ENCODE data around the gene ZDHHC9.

ZDHHC9 gene

GRCh38 chrX:129823115-129823514 lies 20.6 kb downstream of the ZDHHC9 start:
- Histone ChIP-seq H3K36me3 (ENCODE audit: insufficient read depth, low read length) (peaks cover 8% of the 10 kb centered on the region; the same call in 1 of the 2 replicates), H2AFZ (ENCODE audit: low read length) (no peak overlapping the region), H4K20me1 (ENCODE audit: insufficient read depth, low read length, poor library complexity, severe bottlenecking) (no peaks in the 10 kb centered on the region), H3K9me3 (ENCODE audit: insufficient read depth, low read depth, low read length) (no peaks in the 10 kb centered on the region), H3K4me1 (ENCODE audit: insufficient read depth, low read length, poor library complexity, severe bottlenecking) (peaks cover 4% of the 10 kb centered on the region), H3F3A (ENCODE audit: low read depth) (no peaks in the 10 kb centered on the region), H3K9ac (ENCODE audit: low read depth, low read length, poor library complexity, severe bottlenecking) (no peak overlapping the region), H3K79me2 (ENCODE audit: insufficient read depth, low read length) (no peaks in the 10 kb centered on the region), H3K4me2 (ENCODE audit: low read depth, low read length, poor library complexity, severe bottlenecking) (no peak overlapping the region), H3K27me3 (ENCODE audit: insufficient read depth, low read length, poor library complexity, severe bottlenecking) (no peaks in the 10 kb centered on the region), H3K4me3 (ENCODE audit: low read length, poor library complexity, severe bottlenecking) (no peak overlapping the region), H3K9me2 (replicated peaks; ENCODE audit: low read depth, low read length) (no peaks in the 10 kb centered on the region)
- TF ChIP-seq CTCF (conservative IDR thresholded peaks at IDR 0.05; ENCODE audit: low read length) (peak; percentile 69), EZH2phosphoT487 (IDR thresholded peaks at IDR 0.05; ENCODE audit: borderline replicate concordance) (no peak)

- Histone ChIP-seq H3F3A (ENCODE audit: low read depth) (no peaks in the 10 kb centered on the region), H3K79me2 (ENCODE audit: insufficient read depth, low read length) (no peaks in the 10 kb centered on the region), H3K4me3 (ENCODE audit: low read length, poor library complexity, severe bottlenecking) (no peak overlapping the region), H3K36me3 (ENCODE audit: insufficient read depth, low read length) (peaks cover 4% of the 10 kb centered on the region; the same call in 1 of the 2 replicates), H3K27me3 (ENCODE audit: insufficient read depth, low read length, poor library complexity, severe bottlenecking) (no peaks in the 10 kb centered on the region), H3K9me3 (ENCODE audit: insufficient read depth, low read depth, low read length) (no peaks in the 10 kb centered on the region), H3K4me1 (ENCODE audit: insufficient read depth, low read length, poor library complexity, severe bottlenecking) (no peaks in the 10 kb centered on the region), H3K9ac (ENCODE audit: low read depth, low read length, poor library complexity, severe bottlenecking) (no peak overlapping the region), H3K4me2 (ENCODE audit: low read depth, low read length, poor library complexity, severe bottlenecking) (no peak overlapping the region), H3K9me2 (replicated peaks; ENCODE audit: low read depth, low read length) (no peaks in the 10 kb centered on the region), H2AFZ (ENCODE audit: low read length) (no peak overlapping the region), H4K20me1 (ENCODE audit: insufficient read depth, low read length, poor library complexity, severe bottlenecking) (no peaks in the 10 kb centered on the region)
- TF ChIP-seq EZH2phosphoT487 (IDR thresholded peaks at IDR 0.05; ENCODE audit: borderline replicate concordance) (no peak), CTCF (conservative IDR thresholded peaks at IDR 0.05; ENCODE audit: low read length) (no peak)
Observed at GRCh38 chrX:129818123-129818522, 25.6 kb downstream of the ZDHHC9 start.

- Histone ChIP-seq H2AFZ (ENCODE audit: low read length) (no peak overlapping the region), H3K36me3 (ENCODE audit: insufficient read depth, low read length) (peaks cover 17% of the 10 kb centered on the region; the same call in 1 of the 2 replicates), H3K9me2 (replicated peaks; ENCODE audit: low read depth, low read length) (no peaks in the 10 kb centered on the region), H3F3A (ENCODE audit: low read depth) (no peaks in the 10 kb centered on the region), H3K4me2 (ENCODE audit: low read depth, low read length, poor library complexity, severe bottlenecking) (no peak overlapping the region), H4K20me1 (ENCODE audit: insufficient read depth, low read length, poor library complexity, severe bottlenecking) (no peaks in the 10 kb centered on the region), H3K9me3 (ENCODE audit: insufficient read depth, low read depth, low read length) (no peaks in the 10 kb centered on the region), H3K4me3 (ENCODE audit: low read length, poor library complexity, severe bottlenecking) (no peak overlapping the region), H3K79me2 (ENCODE audit: insufficient read depth, low read length) (no peaks in the 10 kb centered on the region), H3K27me3 (ENCODE audit: insufficient read depth, low read length, poor library complexity, severe bottlenecking) (no peaks in the 10 kb centered on the region), H3K4me1 (ENCODE audit: insufficient read depth, low read length, poor library complexity, severe bottlenecking) (peaks cover 6% of the 10 kb centered on the region), H3K9ac (ENCODE audit: low read depth, low read length, poor library complexity, severe bottlenecking) (no peak overlapping the region)
- TF ChIP-seq EZH2phosphoT487 (IDR thresholded peaks at IDR 0.05; ENCODE audit: borderline replicate concordance) (no peak), CTCF (conservative IDR thresholded peaks at IDR 0.05; ENCODE audit: low read length) (no peak)
Observed at GRCh38 chrX:129813662-129814368, 29.9 kb downstream of the ZDHHC9 start.
